Left ventricle myocardium inferior (tissue), 1 donor: Measurements from ENCODE around the gene CD2AP. TPM values are rescaled to one million over a fixed set of nuclear protein-coding genes. Genes with fewer than 3 reads are reported as not detected.
"Not testable (repeated sequence)": the region's sequence is repeated elsewhere in the genome, so short reads cannot be mapped to it uniquely, and the experiment has no call there.

Source experiments
- DNase-seq: peaks from one replicate; pipeline ENCODE4 v3.0.0-alpha.2; 2020
- H3K27ac ChIP-seq: fragments of 200-600 bp; replicated peaks from 2 replicates; pipeline ENCODE4 v1.8.0; 2021
- H3K27me3 ChIP-seq: fragments of 200-600 bp; 2 replicates; pipeline ENCODE4 v1.8.0; 2021; ENCODE audit warnings: low read depth
- H3K36me3 ChIP-seq: fragments of 200-600 bp; 2 replicates; pipeline ENCODE4 v1.8.0; 2021
- H3K4me1 ChIP-seq: fragments of 200-600 bp; 2 replicates; pipeline ENCODE4 v1.8.0; 2021
- H3K4me3 ChIP-seq: fragments of 200-600 bp; 2 replicates; pipeline ENCODE4 v1.8.0; 2021; ENCODE audit warnings: mild to moderate bottlenecking, moderate library complexity
- H3K9me3 ChIP-seq: fragments of 200-600 bp; replicated peaks from 2 replicates; pipeline ENCODE4 v1.8.0; 2021
- CTCF ChIP-seq: fragments of 200-600 bp; IDR thresholded peaks from 2 replicates; pipeline ENCODE4 v1.8.0; 2021; ENCODE audit warnings: antibody characterized with exemption, mild to moderate bottlenecking, borderline replicate concordance
- intact Hi-C: fragments of 100-400 bp; cut with micrococcal nuclease; formaldehyde crosslinking; loops from one replicate; pipeline ENCODE4 v1.11.0; 2022
- total RNA-seq: library from RNA; stranded (reverse); fragmentation: NEBNext Ultra II Directional; extraction: Animal tissue kit (Norgen Biotek cat#: 25700); gene quantifications from one replicate; pipeline ENCODE4 v1.2.1, GENCODE V29; 2021
- donor health status: DM: no; HTN: yes; CAD: no; lungs with severe emphysema.

The CD2AP gene
- total RNA-seq, 1 donor from 2014 or later, result 9.9 TPM

DNA sequence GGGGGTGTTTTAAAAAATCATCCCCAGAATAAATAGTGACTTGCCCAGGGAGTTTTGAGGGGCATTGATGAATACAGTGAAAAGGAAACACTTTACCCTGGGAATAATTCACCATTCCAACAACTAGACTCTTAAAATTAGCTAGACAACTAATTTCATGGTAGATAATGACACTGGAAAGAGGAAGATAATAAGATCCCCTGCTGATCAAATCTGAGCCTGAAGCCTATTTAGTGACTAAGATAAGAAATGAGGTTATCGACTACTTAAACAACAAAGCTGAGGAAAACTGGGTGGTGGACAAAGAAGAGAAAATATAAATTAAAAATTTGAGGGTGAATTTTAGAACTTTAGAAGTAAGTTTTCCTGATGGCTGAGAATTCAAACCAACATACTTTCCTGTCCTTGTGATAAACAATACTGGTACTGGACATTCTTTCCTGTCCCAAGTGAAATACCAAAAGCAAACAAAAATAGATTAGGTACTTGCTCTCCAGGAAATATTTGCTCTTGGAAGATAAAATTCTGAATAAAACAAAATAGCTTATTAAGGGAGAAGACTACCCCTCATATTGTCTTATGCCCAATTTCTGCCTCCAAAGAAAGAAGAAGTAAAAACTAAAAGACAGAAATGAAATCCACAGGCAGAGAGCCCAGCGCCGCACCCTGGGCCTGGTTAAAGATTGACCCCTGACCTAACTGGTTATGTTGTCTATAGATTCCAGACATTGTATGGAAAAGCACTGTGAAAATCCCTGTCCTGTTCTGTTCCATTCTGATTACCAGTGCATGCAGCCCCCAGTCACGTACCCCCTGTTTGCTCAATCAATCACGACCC lies 156.8 kb downstream of the CD2AP start:
- Histone ChIP-seq H3K27ac (peak overlapping the region; percentile 59), H3K36me3 (no peaks in the 10 kb centered on the region), H3K4me3 (no peak overlapping the region), H3K27me3 (no peaks in the 10 kb centered on the region), H3K9me3 (peaks cover 7% of the 10 kb centered on the region), H3K4me1 (peaks cover 26% of the 10 kb centered on the region)
- intact Hi-C loops, result loop anchor here (5.0 kb wide), 2 partner anchors 98 to 148 kb away; partner anchors contain the start of gene OPN5
- TF ChIP-seq CTCF, result no peak
- DNase-seq, result no peak

- no peaks in the 10 kb centered on the region for H3K9me3 ChIP-seq
- DNase-seq, result no peak
- H3K4me3 ChIP-seq, result no peak overlapping the region
- no peak for TF ChIP-seq CTCF
- H3K27ac ChIP-seq, result no peak overlapping the region
- no peaks in the 10 kb centered on the region for H3K36me3 ChIP-seq
- intact Hi-C loops, result no loop called here
- no peaks in the 10 kb centered on the region for H3K27me3 ChIP-seq
- H3K4me1 ChIP-seq, result peaks cover 15% of the 10 kb centered on the region
These were observed 169.1 kb downstream of the CD2AP start for GRCh38 chr6:47646689-47647088.

GRCh38 chr6:47647188-47647587 lies 169.6 kb downstream of the CD2AP start:
- intact Hi-C loops, result no loop called here
- Histone ChIP-seq H3K27ac (no peak overlapping the region), H3K27me3 (no peaks in the 10 kb centered on the region), H3K4me1 (peaks cover 20% of the 10 kb centered on the region), H3K9me3 (no peaks in the 10 kb centered on the region), H3K4me3 (no peak overlapping the region), H3K36me3 (no peaks in the 10 kb centered on the region)
- TF ChIP-seq CTCF, result no peak
- no peak for DNase-seq

DNA sequence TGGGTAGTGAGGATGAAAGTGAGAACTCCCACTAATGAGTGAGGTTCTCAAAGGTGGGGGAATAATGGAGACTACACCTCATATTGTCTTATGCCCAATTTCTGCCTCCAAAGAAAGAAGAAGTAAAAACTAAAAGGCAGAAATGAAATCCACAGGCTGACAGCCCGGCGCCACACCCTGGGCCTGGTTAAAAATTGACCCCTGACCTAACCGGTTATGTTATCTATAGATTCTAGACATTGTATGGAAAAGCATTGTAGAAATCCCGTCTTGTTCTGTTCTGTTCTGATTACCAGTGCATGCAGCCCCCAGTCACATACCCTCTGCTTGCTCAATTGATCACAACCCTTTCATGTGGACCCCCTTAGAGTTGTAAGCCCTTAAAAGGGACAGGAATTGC lies 170.0 kb downstream of the CD2AP start:
- DNase-seq, H3K4me3 ChIP-seq, intact Hi-C loops: not testable (repeated sequence)

DNA sequence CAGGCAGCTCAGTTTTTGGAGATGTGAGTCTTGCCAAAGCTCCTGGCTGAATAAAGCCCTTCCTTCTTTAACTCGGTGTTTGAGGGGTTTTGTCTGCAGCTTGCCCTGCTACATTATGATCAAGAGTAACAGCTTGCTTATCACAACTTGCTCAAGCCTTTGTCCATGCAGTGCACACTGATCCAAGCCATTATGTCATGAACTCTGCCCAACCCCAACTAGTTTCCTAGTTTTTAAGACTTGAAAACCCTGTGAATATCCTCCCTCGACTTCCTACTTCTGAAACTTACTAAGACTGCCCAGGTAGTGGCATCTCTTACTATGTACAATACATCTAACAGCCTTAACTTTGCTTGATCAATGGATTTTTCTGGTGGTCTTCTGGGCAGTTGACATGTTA lies 170.4 kb downstream of the CD2AP start:
- intact Hi-C loops, result no loop called here
- Histone ChIP-seq H3K4me1 (peaks cover 21% of the 10 kb centered on the region), H3K27ac (no peak overlapping the region), H3K9me3 (no peaks in the 10 kb centered on the region), H3K27me3 (no peaks in the 10 kb centered on the region), H3K4me3 (no peak overlapping the region), H3K36me3 (no peaks in the 10 kb centered on the region)
- TF ChIP-seq CTCF, result no peak
- no peak for DNase-seq

More for the DNA sequence above, 170.0 kb downstream of the CD2AP start:
- not testable (repeated sequence) for H3K27me3 ChIP-seq, H3K36me3 ChIP-seq, H3K9me3 ChIP-seq, H3K27ac ChIP-seq
- H3K4me1 ChIP-seq, result peaks cover 21% of the 10 kb centered on the region
